HG03135 (cell line): ENCODE results near the gene SPIC.

Experiments
- ATAC-seq: cut with Tn5 transposase; IDR thresholded peaks from one replicate; pipeline ENCODE4 v1.9.1; 2021; ENCODE audit warnings: mild to moderate bottlenecking, moderate library complexity; ENCODE audit not compliant: unreplicated experiment

SPIC gene

GRCh38 chr12:101527682-101528081 is 52.5 kb downstream of the SPIC start:
- no peak for ATAC-seq

- ATAC-seq, result no peak
These were observed 61.0 kb downstream of the SPIC start for GRCh38 chr12:101536069-101536674.
